Adrenal gland (tissue), 12 donors: Measurements from ENCODE around the gene PPP3CA. TPM values are rescaled to one million over a fixed set of nuclear protein-coding genes. Genes with fewer than 3 reads are reported as not detected.

Experiments
- DNase-seq, 7 donors: peaks; one replicate each; pipeline ENCODE4 v3.0.0-alpha.2; 2019 to 2020
- H3K27ac ChIP-seq, 5 donors: fragments of 200-600 bp; sonication (generic) in 4 of 5; 1 replicate in 3 of 5; 2 replicates in 2 of 5; pipeline versions ENCODE4 v1.5.1 to v1.8.0; 2016 to 2020; ENCODE audit warnings: mild to moderate bottlenecking in 1 of 5
- H3K27me3 ChIP-seq: fragments of 200-600 bp; 2 replicates; pipeline ENCODE4 v1.8.0; 2021
- H3K36me3 ChIP-seq, 2 donors: fragments of 200-600 bp; replicated peaks in 1 of 2; 1 replicate in 1 of 2; 2 replicates in 1 of 2; pipeline versions ENCODE4 v1.5.1 to v1.8.0; 2018 to 2022
- H3K4me1 ChIP-seq, 2 donors: fragments of 200-600 bp; replicated peaks in 1 of 2; 1 replicate in 1 of 2; 2 replicates in 1 of 2; pipeline versions ENCODE4 v1.5.1 to v1.8.0; 2018 to 2021
- H3K4me3 ChIP-seq, 4 donors: fragments of 200-600 bp; sonication (generic) in 3 of 4; one replicate each; pipeline ENCODE4 v1.5.1; 2016 to 2018
- H3K9me3 ChIP-seq, 3 donors: fragments of 200-600 bp; sonication (generic) in 1 of 3; replicated peaks in 1 of 3; 1 replicate in 2 of 3; 2 replicates in 1 of 3; pipeline versions ENCODE4 v1.5.1 to v1.8.0; 2016 to 2021
- CTCF ChIP-seq, 6 experiments: fragments of 450-650 bp in 4 of 6; fragments of 200-600 bp in 2 of 6; sonication (generic) in 1 of 6; IDR thresholded peaks; 1 replicate in 5 of 6; 2 replicates in 1 of 6; pipeline versions ENCODE4 v1.5.1 to v1.8.0; 2016 to 2021; ENCODE audit warnings: antibody characterized with exemption in 6 of 6, mild to moderate bottlenecking in 2 of 6, moderate library complexity in 1 of 6
- POLR2A ChIP-seq, 2 donors: fragments of 450-650 bp; IDR thresholded peaks; one replicate each; pipeline ENCODE4 v1.6.1; 2017; ENCODE audit warnings: antibody characterized with exemption in 2 of 2, mild to moderate bottlenecking in 2 of 2, moderate library complexity in 1 of 2
- WGBS, 4 donors: extraction: QIAGEN DNeasy Blood & Tissue Kit in 2 of 4; methylation state at CpG; one replicate each; pipeline versions ENCODE4 v1.1.5 to v1.1.7; 2013 to 2017; 5-methylcytosine and 5-hydroxymethylcytosine counted together
- intact Hi-C, 2 donors: fragments of 100-400 bp; cut with DNase I; formaldehyde crosslinking; loops; one replicate each; pipeline versions ENCODE4 v1.14.1 to v1.15.0; 2022 to 2023
- polyA plus RNA-seq, 3 donors: library from polyadenylated mRNA; stranded (reverse); fragments of 200-250 nt in 2 of 3; fragments of 350-450 nt in 1 of 3; fragmentation: Illumina TruSeq in 1 of 3; extraction: RNeasy Lipid Tissue Mini Kit (QIAGEN cat#74804) in 1 of 3; gene quantifications; one replicate each; pipeline ENCODE4 v1.2.3, GENCODE V29; 2013 to 2014
- total RNA-seq, 9 donors: library from RNA; depleted of rRNA in 4 of 9; stranded (reverse); fragments of >200 nt in 4 of 9; fragments of 120-200 nt in 1 of 9; fragmentation: NEBNext Ultra II Directional in 1 of 9; extraction: Animal tissue kit (Norgen Biotek cat#: 25700) in 1 of 9; gene quantifications; one replicate each; pipeline versions ENCODE4 v1.1.0 to v1.2.4, GENCODE V29; 2013 to 2023
- donor health status: healthy with polysubstance abuse.
- donor health status: Bipolar disorder and iron deficiency.
- donor health status: DM: yes; HTN: yes; CAD: no.
- donor health status: DM: no; HTN: no; CAD: no.
- donor health status: DM: no; HTN: no; CAD: no.
- donor health status: DM: yes; HTN: yes; CAD: no.

PPP3CA gene
- total and polyA plus RNA-seq, 12 donors = 13.8 to 138 (median 43.8) TPM

DNA sequence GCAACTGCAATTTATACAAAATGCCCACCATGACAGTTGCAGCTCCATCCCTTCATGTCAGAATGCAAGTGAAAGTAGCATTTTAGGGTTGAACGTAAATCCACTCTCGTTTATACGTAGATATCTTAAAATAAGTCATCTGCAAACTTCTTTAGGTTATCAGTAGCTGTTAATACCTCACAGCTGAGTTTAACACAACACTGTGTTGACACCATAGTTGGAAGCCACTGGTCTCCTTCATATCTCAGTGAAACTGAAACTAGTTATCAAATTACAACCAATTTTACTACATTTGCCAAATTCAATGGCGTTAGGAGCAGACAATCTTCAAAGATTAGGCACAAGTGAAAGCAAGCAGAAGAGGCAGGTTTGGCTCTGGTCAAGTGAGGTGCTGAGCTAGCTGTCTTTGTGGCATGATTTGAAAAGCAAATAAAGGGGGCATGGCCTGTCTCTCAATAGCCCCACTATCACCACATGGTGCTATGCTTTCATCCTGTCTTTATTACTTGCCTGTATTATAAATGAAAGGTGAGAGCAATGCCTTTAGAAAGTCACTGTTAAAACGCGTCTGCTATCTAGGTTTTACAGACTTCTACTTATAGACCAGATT, 12.3 kb downstream of the PPP3CA start:
- TF ChIP-seq CTCF (IDR thresholded peaks at IDR 0.05) (no peak), POLR2A (IDR thresholded peaks at IDR 0.05) (no peak)

GRCh38 chr4:101332424-101332823, 14.9 kb downstream of the PPP3CA start:
- intact Hi-C loops = no loop called here
- Histone ChIP-seq H3K27me3 (no peaks in the 10 kb centered on the region), H3K9me3 (no peaks in the 10 kb centered on the region), H3K4me3 (no peak overlapping the region), H3K4me1 (peaks cover 0 to 19% of the 10 kb centered on the region in 2 donors), H3K27ac (no peak overlapping the region), H3K36me3 (no peaks in the 10 kb centered on the region)
- 83 to 89% (median 86%) methylated on average over 4 of the region's 4 CpGs for WGBS, 4 donors
- no peak for DNase-seq
- no peak for TF ChIP-seq POLR2A (IDR thresholded peaks at IDR 0.05)
- no peak for TF ChIP-seq CTCF (IDR thresholded peaks at IDR 0.05)

More for the DNA sequence above, 12.3 kb downstream of the PPP3CA start:
- no peak for DNase-seq
- no peaks in the 10 kb centered on the region for H3K36me3 ChIP-seq
- H3K4me1 ChIP-seq = peaks cover 0 to 32% of the 10 kb centered on the region in 2 donors
- no peaks in the 10 kb centered on the region for H3K9me3 ChIP-seq
- WGBS, 4 donors = 78 to 84% (median 81%) methylated on average over 6 of the region's 6 CpGs
- H3K4me3 ChIP-seq = no peak overlapping the region
- no peak overlapping the region for H3K27ac ChIP-seq
- intact Hi-C loops = no loop called here
- no peaks in the 10 kb centered on the region for H3K27me3 ChIP-seq

GRCh38 chr4:101331017-101331416, 16.3 kb downstream of the PPP3CA start:
- DNase-seq = no peak
- H3K9me3 ChIP-seq = no peaks in the 10 kb centered on the region
- intact Hi-C loops = no loop called here
- no peak overlapping the region for H3K4me3 ChIP-seq
- WGBS, 4 donors = 81 to 88% (median 85%) methylated on average over 1 of the region's 1 CpG
- no peak overlapping the region for H3K27ac ChIP-seq
- peaks cover 0 to 13% of the 10 kb centered on the region in 2 donors for H3K4me1 ChIP-seq
- no peaks in the 10 kb centered on the region for H3K36me3 ChIP-seq
- no peaks in the 10 kb centered on the region for H3K27me3 ChIP-seq
- TF ChIP-seq CTCF (IDR thresholded peaks at IDR 0.05) (no peak), POLR2A (IDR thresholded peaks at IDR 0.05) (no peak)

DNA sequence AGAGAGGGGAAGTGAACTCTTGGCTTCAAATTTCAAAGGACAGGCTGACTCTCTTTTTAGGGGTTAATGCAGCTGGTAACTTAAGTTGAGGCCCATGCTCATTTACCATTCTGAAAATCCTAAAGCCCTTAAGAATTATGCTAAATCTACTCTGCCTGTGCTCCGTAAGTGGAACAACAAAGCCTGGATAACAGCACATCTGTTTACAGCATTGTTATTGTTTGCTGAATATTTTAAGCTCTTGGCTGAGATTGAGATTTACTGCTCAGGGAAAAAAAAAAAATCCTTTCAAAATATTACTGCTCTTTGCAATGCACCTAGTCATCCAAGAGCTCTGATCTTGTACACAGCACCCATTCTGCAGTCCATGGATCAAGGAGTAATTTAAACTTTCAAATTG, 17.7 kb downstream of the PPP3CA start:
- Histone ChIP-seq H3K27me3 (no peaks in the 10 kb centered on the region), H3K4me3 (no peak overlapping the region), H3K9me3 (no peaks in the 10 kb centered on the region), H3K27ac (no peak overlapping the region), H3K36me3 (no peaks in the 10 kb centered on the region), H3K4me1 (peaks cover 0 to 6% of the 10 kb centered on the region in 2 donors)
- WGBS, 4 donors = 62 to 92% (median 81%) methylated on average over 1 of the region's 1 CpG
- no peak for DNase-seq
- intact Hi-C loops = no loop called here
- TF ChIP-seq POLR2A (IDR thresholded peaks at IDR 0.05) = no peak
- no peak for TF ChIP-seq CTCF (IDR thresholded peaks at IDR 0.05)
